ENCODE data around the gene MCC. TPM values are rescaled to one million over a fixed set of nuclear protein-coding genes. Genes with fewer than 3 reads are reported as not detected.

The MCC gene
- total and polyA plus RNA-seq, 2 of the 4 experiments (the other 2 are of a cell fraction), result 5.0 to 20.6 TPM

DNA sequence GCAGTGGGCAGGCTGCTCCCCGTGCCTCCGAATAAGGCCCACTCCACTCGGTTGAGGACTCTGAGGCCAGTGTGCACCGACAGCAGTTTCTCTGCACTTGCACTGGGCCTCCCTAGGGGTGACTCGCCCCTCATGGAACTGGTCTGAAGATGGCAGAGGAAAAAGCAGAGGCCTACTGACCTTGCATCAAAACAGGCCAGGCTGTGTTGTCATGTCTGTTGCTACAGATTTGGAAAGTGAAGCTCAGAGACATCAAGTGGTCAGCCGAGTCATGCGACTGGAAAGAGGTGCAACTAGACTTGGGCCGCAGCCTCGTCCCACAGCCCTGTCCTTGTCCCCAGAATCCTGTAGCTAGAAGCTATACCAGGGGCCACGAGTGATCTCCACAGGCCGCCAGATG, 433.4 kb downstream of the MCC start:
- Histone ChIP-seq H3K27ac (ENCODE audit: insufficient read depth, low read length) (no peak overlapping the region), H3K9me1 (ENCODE audit: insufficient read depth, low read length) (peaks cover 30% of the 10 kb centered on the region), H3K23ac (ENCODE audit: low read depth, low read length) (no peak overlapping the region), H2AK5ac (ENCODE audit: low read depth, low read length) (no peak overlapping the region), H2BK120ac (ENCODE audit: low read depth, low read length) (no peak overlapping the region), H4K91ac (ENCODE audit: insufficient read depth, low read depth, low read length) (no peak overlapping the region; the same call in 1 of the 2 replicates), H3K4me3 (ENCODE audit: insufficient read depth, low read depth, low read length) (no peak overlapping the region), H3K4ac (ENCODE audit: low read depth, low read length) (no peak overlapping the region; the same call in 1 of the 2 replicates), H3K56ac (ENCODE audit: extremely low read depth, insufficient read depth, low read length) (no peak overlapping the region), H3K36me3 (ENCODE audit: control insufficient read depth, insufficient read depth, low read length) (peaks cover 47% of the 10 kb centered on the region; the same call in 1 of the 2 replicates), H3K9ac (ENCODE audit: low read depth, low read length) (no peak overlapping the region), H2BK20ac (ENCODE audit: low read depth, low read length) (no peak overlapping the region), H3K79me1 (ENCODE audit: low read depth in 1 of 2, low read length in 2 of 2) (peaks cover 0 to 6% of the 10 kb centered on the region in 2 experiments; a peak in 1 of 4 replicates), H2AK9ac (replicated peaks; ENCODE audit: low read depth, low read length, poor library complexity) (no peak overlapping the region), H3K9me3 (ENCODE audit: control insufficient read depth, insufficient read depth, low read length) (no peaks in the 10 kb centered on the region), H3K14ac (replicated peaks; ENCODE audit: low read depth, low read length) (no peak overlapping the region), H4K8ac (ENCODE audit: low read depth in 2 of 2, low read length in 2 of 2) (no peak overlapping the region), H2BK5ac (ENCODE audit: low read depth, low read length, poor library complexity, severe bottlenecking) (no peak overlapping the region), H3K4me2 (ENCODE audit: low read depth, low read length) (no peak overlapping the region), H4K20me1 (ENCODE audit: insufficient read depth, low read length) (no peaks in the 10 kb centered on the region), H3K4me1 (ENCODE audit: control insufficient read depth, insufficient read depth, low read length) (peaks cover 19% of the 10 kb centered on the region), H2BK15ac (ENCODE audit: low read depth, low read length) (no peak overlapping the region), H2AFZ (replicated peaks; ENCODE audit: low read length, poor library complexity) (no peak overlapping the region), H3K18ac (ENCODE audit: low read depth, low read length) (no peak overlapping the region), H3K27me3 (ENCODE audit: control insufficient read depth, insufficient read depth, low read length) (no peaks in the 10 kb centered on the region), H4K5ac (ENCODE audit: low read depth, low read length) (no peak overlapping the region)
- ChIA-PET POLR2A (ENCODE audit: unreplicated experiment) (interaction anchor here (0.6 kb wide), 1 partner anchor 239 kb away, joined by 11 read pairs; no protein-coding TSS in a partner anchor), CTCF (no interaction called here)
- intact Hi-C loops (cut with micrococcal nuclease), result loop anchor here (5.0 kb wide), 1 partner anchor 147 kb away; no protein-coding TSS in a partner anchor
- 96% methylated on average over 4 of the region's 11 CpGs; no CpG with 5 or more reads in 1 of the 2 experiments for WGBS, 2 experiments (ENCODE audit: extremely low coverage in 2 of 2, insufficient read length in 1 of 2)
- dilution Hi-C loops (cut with HindIII; ENCODE audit: low sequenced_read_pairs, unreplicated experiment), result no loop called here
- in situ Hi-C loops (cut with MboI; ENCODE audit: low sequenced_read_pairs), result no loop called here
- ATAC-seq (ENCODE audit: low read depth) (no peak), DNase-seq (no peak)
- no TSS peak for BruUV-seq (replicated peaks)
- TF ChIP-seq MAFK (IDR thresholded peaks at IDR 0.05; ENCODE audit: low read depth, low read length) (no peak), SMC3 (IDR thresholded peaks at IDR 0.05; ENCODE audit: low read depth, low read length) (no peak), POLR2A (IDR thresholded peaks at IDR 0.05; ENCODE audit: low read depth, low read length) (no peak), MAZ (IDR thresholded peaks at IDR 0.05; ENCODE audit: borderline replicate concordance, low read depth, low read length) (no peak)
